ENCODE results near the gene HERC4. TPM values are rescaled to one million over a fixed set of nuclear protein-coding genes. Genes with fewer than 3 reads are reported as not detected.
"Not testable (repeated sequence)": the region's sequence is repeated elsewhere in the genome, so short reads cannot be mapped to it uniquely, and the experiment has no call there.

HERC4 gene
- total RNA-seq, 1 donor from 2014 or later: 79.5 TPM

GRCh38 chr10:68047122-68047521 lies 28.0 kb downstream of the HERC4 start:
- no peak for DNase-seq (ENCODE audit: low spot score)

GRCh38 chr10:68046642-68047041 lies 28.4 kb downstream of the HERC4 start:
- DNase-seq (ENCODE audit: low spot score): no peak

- DNase-seq (ENCODE audit: low spot score): no peak
These were observed 32.1 kb downstream of the HERC4 start for GRCh38 chr10:68043030-68043429.

- DNase-seq (ENCODE audit: low spot score): no peak
These were observed 43.0 kb downstream of the HERC4 start for GRCh38 chr10:68032113-68032512.

- no peak for DNase-seq (ENCODE audit: low spot score)
These were observed 47.7 kb downstream of the HERC4 start for GRCh38 chr10:68027429-68027828.

GRCh38 chr10:68023292-68023691 lies 51.8 kb downstream of the HERC4 start:
- DNase-seq (ENCODE audit: low spot score): no peak

- DNase-seq (ENCODE audit: low spot score): not testable (repeated sequence)
These were observed 52.8 kb downstream of the HERC4 start for GRCh38 chr10:68022324-68022723.

- DNase-seq (ENCODE audit: low spot score): not testable (repeated sequence)
These were observed 58.6 kb downstream of the HERC4 start for GRCh38 chr10:68016519-68016918.

GRCh38 chr10:68010426-68010940 lies 64.6 kb downstream of the HERC4 start:
- DNase-seq (ENCODE audit: low spot score): no peak

GRCh38 chr10:68007356-68007755 lies 67.7 kb downstream of the HERC4 start:
- DNase-seq (ENCODE audit: low spot score): no peak

GRCh38 chr10:68001539-68001938 lies 73.5 kb downstream of the HERC4 start:
- DNase-seq (ENCODE audit: low spot score): no peak

- no peak for DNase-seq (ENCODE audit: low spot score)
These were observed 74.1 kb downstream of the HERC4 start for GRCh38 chr10:68001000-68001399.

- no peak for DNase-seq (ENCODE audit: low spot score)
These were observed 85.0 kb downstream of the HERC4 start for GRCh38 chr10:67990093-67990492.

GRCh38 chr10:67988606-67989005 lies 86.5 kb downstream of the HERC4 start:
- no peak for DNase-seq (ENCODE audit: low spot score)

- DNase-seq (ENCODE audit: low spot score): not testable (repeated sequence)
These were observed 92.5 kb downstream of the HERC4 start for GRCh38 chr10:67982603-67983002.

- no peak for DNase-seq (ENCODE audit: low spot score)
These were observed 96.3 kb downstream of the HERC4 start for GRCh38 chr10:67978749-67979148.

- no peak for DNase-seq (ENCODE audit: low spot score)
These were observed 97.8 kb downstream of the HERC4 start for GRCh38 chr10:67977251-67977650.

- no peak for DNase-seq (ENCODE audit: low spot score)
These were observed 98.5 kb downstream of the HERC4 start for GRCh38 chr10:67976292-67977245.

- no peak for DNase-seq (ENCODE audit: low spot score)
These were observed 99.2 kb downstream of the HERC4 start for GRCh38 chr10:67975871-67976270.

- DNase-seq (ENCODE audit: low spot score): no peak
These were observed 103.8 kb downstream of the HERC4 start for GRCh38 chr10:67971311-67971710.

- no peak for DNase-seq (ENCODE audit: low spot score)
These were observed 105.2 kb downstream of the HERC4 start for GRCh38 chr10:67969875-67970274.

- DNase-seq (ENCODE audit: low spot score): not testable (repeated sequence)
These were observed 109.0 kb downstream of the HERC4 start for GRCh38 chr10:67966035-67966434.

GRCh38 chr10:67965456-67965855 lies 109.6 kb downstream of the HERC4 start:
- no peak for DNase-seq (ENCODE audit: low spot score)

All from ureter (tissue), 1 donor.